ENCODE data around the gene TRPM2. TPM values are rescaled to one million over a fixed set of nuclear protein-coding genes. Genes with fewer than 3 reads are reported as not detected.
"Not testable (repeated sequence)": the region's sequence is repeated elsewhere in the genome, so short reads cannot be mapped to it uniquely, and the experiment has no call there.

The TRPM2 gene
- total RNA-seq, 1 experiment from 2014 or later, result 0.89 TPM

DNA sequence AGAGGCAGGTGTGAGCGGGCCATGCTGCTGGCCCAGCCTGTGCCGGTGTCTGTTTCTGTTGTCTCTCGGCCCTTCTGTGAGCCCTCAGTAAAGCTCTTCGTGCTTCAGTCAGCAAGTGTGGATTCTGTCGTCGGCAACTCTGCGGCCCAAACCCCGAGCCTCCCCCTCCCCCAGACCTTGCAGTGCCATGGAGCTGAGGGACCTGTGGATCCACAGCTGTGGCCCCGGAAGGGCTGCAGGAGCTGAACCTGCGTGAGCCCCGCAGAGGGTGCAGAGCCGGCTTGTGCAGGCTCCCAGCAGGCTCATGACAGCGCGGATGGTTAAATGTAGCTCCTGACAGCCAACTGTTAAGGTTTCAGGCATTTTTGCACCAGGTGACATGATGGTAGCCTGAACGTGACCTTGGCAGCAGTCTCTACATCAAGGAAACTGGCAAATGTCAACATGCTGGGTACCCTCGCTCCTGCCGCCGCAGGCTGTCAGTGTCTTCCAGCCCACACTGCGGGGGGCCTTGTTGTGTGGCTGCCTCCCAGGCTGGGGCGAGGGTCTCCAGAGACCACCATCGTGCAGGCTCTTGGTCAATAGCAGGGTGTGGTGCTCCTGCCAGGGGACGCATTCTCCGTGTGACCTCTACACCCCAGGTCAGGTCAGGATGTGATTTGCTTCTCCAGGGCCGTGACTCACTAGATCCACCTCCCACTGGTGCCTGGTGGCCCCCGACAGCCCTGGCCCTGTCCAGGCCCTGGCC lies 108.8 kb downstream of the TRPM2 start:
- no peak for DNase-seq (ENCODE audit: low spot score)

DNA sequence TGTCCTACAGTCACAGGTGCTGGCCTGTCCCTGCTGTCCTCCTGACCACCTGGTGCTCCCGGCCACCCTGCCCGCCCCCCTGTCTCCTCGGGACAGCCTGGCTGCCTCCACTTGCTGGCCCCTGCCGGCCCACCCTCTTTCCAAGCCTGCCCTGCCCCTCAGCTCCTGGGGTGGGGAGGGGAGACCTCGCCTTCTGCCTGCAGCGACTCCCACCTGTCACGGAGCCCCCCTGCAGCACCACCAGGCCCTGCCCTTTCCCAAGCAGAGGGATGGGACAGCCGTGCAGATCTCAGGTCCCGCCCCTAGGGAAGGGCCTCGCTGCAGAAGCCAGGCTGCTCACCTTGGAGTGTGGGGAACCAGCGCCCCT lies 109.4 kb downstream of the TRPM2 start:
- DNase-seq (ENCODE audit: low spot score), result no peak

DNA sequence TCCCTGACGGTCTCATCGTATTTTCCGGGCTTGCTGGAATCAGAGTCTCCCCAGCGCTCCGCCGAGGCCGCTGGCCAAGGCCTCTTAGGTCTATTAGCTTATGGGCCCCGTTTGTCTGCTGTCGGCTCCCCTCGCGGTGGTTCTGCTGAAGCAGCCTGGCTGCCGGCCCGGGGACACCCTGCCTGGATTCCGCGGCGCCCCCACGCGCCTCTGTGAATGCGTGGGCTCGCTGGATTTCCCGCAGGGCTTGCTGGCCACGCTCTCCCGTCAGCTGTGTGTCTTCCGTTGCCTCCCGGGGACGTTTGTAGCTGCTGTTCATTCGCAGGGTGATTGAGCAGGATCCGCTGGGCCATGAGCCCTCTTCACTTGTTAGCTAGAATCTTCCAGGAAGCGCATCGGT lies 110.3 kb downstream of the TRPM2 start:
- DNase-seq (ENCODE audit: low spot score), result no peak

DNA sequence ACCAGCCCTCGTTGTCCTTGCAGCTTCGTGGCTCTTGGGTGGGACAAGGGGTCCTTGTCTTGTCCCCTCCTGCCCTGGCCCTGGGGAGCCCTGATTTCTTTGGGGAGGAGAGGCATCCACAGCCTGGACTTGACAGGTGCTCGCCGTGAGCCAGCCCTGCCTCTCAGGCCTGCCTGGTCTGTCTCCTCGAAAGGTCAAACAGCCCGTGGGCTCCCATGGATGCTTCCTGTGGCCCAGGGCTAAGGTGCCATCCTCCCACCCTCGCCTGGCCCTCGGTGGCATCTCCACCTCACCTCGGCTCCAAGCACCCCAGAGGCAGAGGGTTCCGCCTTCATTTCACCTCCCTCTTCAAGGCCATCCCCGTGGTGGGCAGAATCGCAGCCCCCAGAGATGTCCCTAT lies 110.9 kb downstream of the TRPM2 start:
- no peak for DNase-seq (ENCODE audit: low spot score)

DNA sequence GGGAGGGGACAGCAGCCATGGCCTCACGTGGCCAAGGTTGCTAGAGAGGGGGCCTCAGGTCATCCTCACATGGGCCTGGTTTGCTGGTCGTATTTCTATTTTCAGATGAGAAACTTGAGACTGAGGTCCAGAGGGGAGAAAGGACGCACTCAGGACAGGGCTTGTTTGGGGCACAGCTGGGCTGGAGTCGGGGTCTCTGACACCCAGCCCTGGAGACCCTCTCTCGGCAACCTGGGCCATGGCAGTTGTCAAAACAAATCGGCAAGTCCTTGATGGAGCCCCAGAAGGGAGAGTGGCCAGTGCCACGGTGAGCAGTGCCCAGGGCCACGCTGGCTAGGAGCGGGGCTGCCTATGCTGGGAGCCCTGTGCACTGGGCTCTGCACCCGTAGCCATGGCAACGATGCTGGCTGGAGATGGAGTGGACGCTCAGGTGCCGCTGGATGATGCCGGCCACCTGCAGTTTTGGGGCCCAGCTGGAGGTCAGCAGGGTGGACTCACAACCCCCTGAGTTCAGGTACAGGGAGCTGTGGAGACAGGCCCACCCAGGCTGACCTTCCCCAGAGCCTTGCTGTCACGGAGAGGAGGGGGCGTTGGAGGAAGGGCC lies 113.0 kb downstream of the TRPM2 start:
- no peak for DNase-seq (ENCODE audit: low spot score)

DNA sequence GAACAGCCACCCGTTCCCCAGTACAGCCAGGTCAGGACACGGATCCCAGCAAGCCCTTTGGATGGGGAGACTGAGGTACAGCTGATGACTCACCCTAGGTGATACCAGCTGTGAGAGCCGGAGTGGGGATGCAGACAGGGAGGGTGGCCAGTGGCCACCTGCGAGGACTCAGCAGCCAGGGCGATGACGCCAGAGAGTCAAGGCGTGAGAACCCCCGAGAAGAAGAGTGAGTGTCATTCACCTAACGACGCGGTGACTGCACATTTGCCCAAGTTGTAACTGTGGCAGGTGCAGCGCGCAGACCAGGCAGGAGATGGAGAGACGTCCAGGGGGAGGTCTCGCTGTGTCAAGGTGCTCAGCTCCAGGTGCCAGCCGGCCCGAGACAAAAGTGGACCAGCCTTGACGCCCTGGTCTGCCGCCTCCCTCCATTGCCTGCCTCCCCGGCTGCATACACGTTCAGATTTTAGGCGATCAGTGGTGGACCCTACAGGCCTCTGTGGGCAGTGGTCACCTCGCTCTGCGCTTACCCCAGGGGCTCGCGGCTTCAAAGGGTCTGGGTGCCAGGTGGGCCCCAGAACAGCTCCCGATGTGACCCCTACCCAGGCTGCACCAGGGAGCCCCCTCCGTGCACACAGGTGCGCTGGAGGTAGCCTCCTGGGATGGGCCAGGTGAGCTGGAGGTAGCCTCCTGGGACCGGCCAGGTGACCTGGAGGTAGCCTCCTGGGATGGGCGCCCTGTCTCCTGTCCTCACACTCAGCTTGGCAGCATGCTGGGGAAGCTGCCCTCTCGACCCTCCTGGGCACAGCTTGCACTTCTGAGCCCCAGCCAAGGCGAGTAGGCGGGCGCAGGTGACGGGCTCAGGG lies 113.8 kb downstream of the TRPM2 start:
- no peak for DNase-seq (ENCODE audit: low spot score)

DNA sequence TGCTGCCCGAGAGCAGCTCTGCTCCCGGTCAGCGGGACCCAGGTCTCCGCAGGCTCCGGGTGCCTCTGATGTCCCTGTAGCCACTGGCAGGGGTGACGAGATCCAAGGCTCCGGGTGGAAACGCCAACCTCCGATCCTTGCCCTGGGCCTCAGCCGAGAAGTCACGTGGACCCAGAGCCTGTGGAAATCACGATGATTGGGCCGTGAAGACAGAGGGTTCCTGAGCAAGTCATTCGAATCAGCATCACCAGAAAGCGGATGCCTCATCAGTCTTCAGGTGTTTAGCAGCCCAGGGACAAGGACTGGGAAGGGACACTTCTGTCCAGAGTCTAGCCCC lies 114.4 kb downstream of the TRPM2 start:
- DNase-seq (ENCODE audit: low spot score), result no peak

DNA sequence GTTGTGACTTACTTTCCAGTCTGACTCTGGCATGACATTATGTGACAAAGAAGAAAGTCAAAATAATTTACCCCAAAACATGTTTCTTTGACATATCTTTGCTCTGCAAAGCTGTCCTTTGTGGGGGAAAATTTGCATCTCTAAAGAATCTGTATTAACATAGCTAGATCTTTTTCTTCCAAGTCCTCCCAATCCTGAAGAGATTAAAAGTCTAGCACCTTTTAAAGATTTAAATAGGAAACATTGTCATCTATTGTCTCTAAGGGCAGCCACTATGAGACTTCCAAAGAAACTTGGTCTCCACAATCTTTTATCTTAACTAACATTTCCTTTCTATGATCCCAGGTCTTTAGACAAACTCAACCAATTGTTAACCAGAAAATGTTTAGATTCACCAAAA lies 117.9 kb downstream of the TRPM2 start:
- no peak for DNase-seq (ENCODE audit: low spot score)

DNA sequence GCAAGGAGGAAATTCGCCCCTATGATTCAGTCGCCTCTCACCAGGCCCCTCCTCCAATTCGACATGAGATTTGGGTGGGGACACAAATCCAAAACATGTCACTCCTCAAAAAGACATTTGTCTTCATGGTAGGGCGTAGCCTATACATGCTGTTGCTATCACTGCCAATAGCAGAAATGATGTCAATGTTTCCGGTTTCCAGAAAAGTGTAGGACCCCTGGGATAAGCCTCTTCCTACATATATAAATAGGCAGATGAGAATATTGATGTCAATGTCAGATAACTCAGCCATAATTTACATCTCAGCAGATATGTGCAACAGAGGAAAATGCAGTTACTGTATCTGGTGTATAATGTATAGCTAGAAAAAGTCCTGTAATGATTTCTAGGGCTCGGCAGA lies 118.6 kb downstream of the TRPM2 start:
- no peak for DNase-seq (ENCODE audit: low spot score)

DNA sequence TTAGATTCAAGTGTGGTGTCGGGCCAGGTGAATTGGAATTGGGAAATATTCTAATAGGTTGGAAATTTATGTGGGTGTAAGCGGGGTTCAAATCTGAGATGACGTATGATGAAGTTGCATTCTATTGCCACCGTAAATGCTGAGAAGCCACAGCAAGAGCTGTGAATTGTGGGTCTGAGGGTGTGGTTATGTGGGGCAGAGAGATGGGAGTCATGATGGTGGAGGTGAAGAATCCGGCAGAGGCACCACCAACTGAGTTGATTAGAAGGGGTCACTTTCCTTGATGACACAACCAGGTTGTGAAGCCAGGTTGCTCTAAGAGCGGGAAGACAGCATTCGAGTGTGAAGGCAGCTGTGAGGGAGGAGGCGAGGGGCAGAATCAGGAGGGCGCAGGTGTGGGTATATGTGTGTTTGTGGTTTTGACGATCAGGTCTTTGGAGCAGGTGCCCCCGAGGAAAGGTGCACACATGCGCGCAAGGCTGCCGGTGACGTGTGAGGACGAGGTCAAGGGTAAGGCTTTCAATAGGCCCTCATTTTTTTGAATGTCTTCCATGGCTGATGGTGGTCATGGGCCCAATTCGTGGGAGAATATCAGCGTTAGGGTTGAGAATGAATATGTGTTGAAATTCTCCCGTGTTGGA lies 120.6 kb downstream of the TRPM2 start:
- no peak for DNase-seq (ENCODE audit: low spot score)

DNA sequence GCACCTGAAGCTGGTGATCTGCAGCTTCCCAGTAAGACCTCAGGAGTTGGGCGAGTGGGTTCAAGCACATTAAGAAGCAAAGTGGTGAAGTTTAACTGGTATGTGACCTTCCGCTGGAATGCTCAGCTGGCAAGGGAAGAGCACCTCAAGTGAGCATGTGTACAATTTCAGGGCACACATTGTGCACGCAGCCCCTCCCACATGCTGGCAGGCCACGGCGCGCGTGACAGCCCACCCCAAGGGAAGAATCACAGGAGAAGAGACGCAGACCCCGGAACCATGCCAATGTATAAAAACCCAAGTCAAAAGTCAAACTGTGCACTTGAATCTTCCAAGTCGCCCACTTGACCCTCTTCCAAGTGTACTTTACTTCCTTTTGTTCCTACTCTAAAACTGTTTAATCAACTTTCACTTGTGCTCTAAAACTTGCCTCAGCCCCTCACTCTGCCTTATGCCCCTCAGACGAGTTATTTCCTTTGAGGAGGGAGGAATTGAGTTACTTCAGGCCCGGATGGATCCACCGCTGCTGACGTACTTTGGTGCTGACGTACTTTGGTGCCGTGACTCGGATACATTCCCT lies 121.9 kb downstream of the TRPM2 start:
- DNase-seq (ENCODE audit: low spot score), result no peak

DNA sequence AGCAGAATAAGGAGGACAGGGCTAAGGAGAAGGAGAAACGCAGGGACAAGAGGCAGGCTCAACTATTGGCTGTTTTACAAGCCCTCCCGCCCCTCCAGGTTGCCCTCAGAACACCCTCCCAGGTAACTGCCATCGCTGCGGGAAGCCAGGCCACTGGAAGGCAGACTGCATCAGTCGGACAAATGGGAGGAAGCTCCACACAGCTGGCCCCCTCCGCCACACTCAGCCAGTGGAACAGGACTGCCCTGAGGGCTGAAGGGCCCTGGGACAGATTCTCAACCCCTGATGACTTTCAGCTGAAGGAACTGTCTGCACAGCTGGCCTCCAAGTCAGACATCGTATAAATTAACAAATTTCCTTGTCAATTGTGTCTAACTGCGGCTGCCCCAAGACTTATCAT lies 123.7 kb downstream of the TRPM2 start:
- DNase-seq (ENCODE audit: low spot score), result no peak

DNA sequence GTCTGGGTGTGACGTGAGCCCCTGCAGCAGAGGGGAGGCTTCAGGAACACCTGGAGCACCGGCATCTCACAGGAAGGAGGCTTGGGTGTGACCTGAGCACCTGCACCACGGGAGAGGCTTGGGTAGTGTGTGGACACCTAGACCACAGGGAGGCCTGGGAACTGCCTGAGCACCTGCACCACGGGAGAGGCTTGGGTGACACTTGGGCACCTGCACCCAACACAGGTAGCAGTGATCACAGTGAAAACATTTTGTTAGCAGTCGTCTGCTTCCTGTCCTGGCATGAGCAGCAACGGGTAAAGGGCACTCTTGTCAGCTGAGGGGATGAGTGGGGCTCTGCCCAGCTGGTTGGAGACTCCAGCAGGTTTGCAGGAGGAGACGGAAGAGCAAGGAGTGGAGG lies 124.3 kb downstream of the TRPM2 start:
- DNase-seq (ENCODE audit: low spot score), result no peak

DNA sequence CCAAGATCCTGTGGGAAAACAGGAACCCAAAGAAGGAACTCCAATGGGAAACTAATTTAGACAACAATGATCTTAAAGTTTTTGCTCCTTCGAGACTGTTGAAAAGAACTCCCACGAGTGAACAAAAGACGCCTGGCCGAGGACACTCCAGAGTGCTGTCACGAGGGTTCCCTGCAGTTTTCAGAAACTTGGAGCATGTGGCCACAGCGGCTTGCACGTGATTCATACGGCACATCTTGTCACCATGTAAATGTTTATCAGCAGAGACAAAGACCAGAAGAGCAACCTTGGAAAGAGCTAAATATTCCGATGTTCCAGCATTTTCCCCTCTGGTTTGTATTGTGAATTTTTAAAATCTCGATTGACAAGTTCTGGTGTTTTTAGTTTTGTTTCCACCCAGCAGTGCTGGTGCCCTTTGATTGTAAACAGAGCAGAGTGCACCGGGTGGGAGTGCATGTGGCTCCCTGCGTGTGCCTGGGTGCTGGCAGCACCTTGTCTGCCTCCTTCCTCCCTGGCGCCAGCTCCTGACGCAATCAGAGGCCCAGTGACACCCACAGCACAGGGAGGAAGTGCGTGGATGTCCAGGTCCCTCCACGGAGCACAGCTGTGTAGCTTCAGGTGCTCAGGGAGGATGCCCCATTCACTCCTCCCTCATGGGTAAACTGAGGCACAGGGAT lies 124.8 kb downstream of the TRPM2 start:
- DNase-seq (ENCODE audit: low spot score), result no peak

DNA sequence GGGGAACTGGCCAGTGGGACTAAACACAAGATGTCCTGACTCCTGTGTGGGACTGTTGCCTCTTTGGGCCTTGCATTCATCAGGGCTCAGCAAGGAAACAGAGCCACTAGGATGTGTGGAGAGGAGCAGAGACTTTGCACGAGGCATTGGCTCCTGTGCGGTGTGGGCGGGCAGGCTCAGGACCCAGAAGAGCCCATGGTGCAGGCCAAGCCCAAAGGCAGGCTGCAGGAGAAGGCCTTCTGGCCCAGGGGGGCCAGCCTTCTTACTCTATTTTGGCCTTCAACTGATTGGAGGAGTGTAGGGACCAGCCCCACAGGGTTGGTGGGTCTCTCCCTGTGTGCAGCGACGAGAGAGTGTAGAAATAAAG lies 125.4 kb downstream of the TRPM2 start:
- DNase-seq (ENCODE audit: low spot score), result no peak

DNA sequence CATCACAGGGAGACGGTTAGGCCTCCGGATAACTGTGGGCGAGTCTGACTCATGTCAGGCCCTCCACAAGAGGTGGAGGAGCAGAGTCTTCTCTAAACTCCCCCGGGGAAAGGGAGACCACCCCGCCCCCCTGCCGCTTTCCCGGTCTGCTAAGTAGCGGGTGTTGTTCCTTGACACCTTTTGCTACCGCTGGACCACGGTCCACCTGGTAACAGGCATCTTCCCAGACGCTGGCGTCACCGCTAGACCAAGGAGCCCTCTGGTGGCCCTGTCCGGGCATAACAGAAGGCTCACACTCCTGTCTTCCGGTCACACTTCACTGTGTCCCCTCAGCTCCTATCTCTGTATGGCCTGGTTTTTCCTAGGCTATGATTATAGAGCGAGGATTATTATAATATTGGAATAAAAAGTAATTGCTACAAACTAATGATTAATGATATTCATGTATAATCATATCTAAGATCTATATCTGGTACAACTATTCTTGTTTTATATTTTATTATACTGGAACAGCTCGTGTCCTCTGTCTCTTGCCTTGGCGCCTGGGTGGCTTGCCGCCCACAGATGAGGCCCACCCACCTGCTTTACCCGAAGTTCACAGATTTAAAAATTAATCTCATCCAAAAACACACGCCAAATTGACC lies 126.3 kb downstream of the TRPM2 start:
- DNase-seq (ENCODE audit: low spot score), result not testable (repeated sequence)

DNA sequence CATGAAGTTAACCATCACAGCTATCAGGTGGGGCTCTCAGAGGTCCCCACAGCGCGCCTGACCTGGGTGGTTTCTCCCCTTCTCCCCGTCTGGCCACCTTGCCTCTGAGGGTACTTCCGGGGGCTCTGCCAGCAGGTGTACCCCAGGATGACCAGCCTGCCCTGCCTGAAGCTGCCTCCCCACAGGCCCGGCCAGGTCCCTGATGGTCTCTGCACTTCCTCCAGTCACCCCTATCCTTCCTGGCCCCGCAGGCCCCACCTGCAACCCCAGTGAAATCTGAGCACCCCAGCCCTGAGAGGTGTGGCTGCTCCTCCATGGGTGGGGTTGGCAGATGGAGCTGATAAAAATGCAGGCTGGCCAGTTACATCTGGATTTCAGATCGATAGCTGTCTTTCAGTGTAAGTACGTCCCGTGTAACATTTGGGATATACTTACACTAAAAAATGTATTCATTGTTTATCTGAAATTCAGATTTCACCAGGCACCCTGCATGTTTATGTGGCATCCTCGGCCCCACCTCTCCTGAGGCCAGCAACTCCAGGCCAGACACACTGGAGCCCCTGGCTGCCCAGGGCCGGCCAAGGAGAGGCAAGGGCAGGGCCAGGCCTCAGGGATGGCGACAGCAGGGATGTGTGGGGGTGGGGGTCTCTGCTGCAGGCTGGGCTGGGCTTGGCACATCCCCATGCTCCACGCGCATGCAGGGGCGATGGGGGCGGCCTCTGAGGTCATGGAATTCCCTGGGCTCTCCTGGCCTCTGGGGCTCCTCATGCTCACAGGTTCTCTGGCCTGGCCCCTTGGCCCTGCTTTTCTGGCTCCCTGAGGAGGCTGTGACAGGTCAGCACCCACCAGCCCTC lies 127.0 kb downstream of the TRPM2 start:
- DNase-seq (ENCODE audit: low spot score), result no peak

DNA sequence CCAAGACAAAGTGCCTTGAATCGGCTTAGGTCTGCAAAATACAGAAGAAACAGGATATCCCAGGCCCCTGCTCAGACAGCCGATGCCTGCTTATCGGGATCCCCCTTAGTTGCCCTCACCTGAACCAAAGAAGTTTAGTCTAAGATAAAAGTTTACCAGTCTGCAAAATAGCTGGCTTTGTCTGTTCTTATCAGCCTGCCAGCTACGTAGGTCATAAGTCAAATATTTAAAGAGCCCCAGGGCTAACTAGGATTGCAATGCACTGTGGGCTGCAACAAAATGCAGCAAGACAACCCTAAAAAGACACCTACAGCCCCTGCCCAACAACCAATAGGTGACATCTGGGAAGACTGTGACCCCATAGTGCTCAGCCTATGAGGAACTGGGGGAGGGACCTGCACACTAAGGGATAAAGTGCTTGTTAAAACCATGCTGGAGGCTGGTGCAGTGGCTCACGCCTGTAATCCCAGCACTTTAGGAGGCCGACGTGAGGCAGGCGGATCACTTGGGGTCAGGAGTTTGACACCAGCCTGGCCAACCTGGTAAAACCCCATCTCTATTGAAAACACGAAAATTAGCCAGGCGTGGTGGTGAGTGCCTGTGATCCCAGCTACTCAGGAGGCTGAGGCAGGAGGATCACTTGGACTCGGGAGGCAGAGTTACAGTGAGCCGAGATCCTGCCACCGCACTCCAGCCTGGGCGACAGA lies 129.3 kb downstream of the TRPM2 start:
- DNase-seq (ENCODE audit: low spot score), result no peak
